Smooth muscle cell (in vitro differentiated cells): ENCODE results near the gene RGPD3. TPM values are rescaled to one million over a fixed set of nuclear protein-coding genes. Genes with fewer than 3 reads are reported as not detected.

Experiments
- DNase-seq: peaks from one replicate; lab custom pipeline; 2025; ENCODE audit not compliant: unreplicated experiment; lab: John Stamatoyannopoulos, UW
- H2AFZ ChIP-seq: fragments of 200-600 bp; sonication (generic); 2 replicates; pipeline ENCODE4 v1.6.0; 2016; ENCODE audit warnings: antibody characterized with exemption, low read depth, mild to moderate bottlenecking
- H3F3A ChIP-seq: fragments of 200-600 bp; sonication (generic); 2 replicates; pipeline ENCODE4 v1.6.0; 2017; ENCODE audit warnings: antibody characterized with exemption, low read depth
- H3K27ac ChIP-seq: fragments of 200-600 bp; sonication (generic); 2 replicates; pipeline ENCODE4 v1.5.1; 2016; ENCODE audit warnings: low read depth, mild to moderate bottlenecking
- H3K27me3 ChIP-seq: fragments of 200-600 bp; sonication (generic); 2 replicates; pipeline ENCODE4 v1.6.1; 2016; ENCODE audit warnings: low read depth, mild to moderate bottlenecking
- H3K36me3 ChIP-seq: fragments of 200-600 bp; sonication (generic); 2 replicates; pipeline ENCODE4 v1.5.1; 2016; ENCODE audit warnings: low read depth
- H3K4me1 ChIP-seq: fragments of 200-600 bp; sonication (generic); 2 replicates; pipeline ENCODE4 v1.5.1; 2016; ENCODE audit warnings: low read depth
- H3K4me2 ChIP-seq: fragments of 200-600 bp; sonication (generic); 2 replicates; pipeline ENCODE4 v1.6.0; 2016; ENCODE audit warnings: mild to moderate bottlenecking
- H3K4me3 ChIP-seq: fragments of 200-600 bp; sonication (generic); 2 replicates; pipeline ENCODE4 v1.5.1; 2016; ENCODE audit warnings: mild to moderate bottlenecking
- H3K79me2 ChIP-seq: fragments of 200-600 bp; sonication (generic); 2 replicates; pipeline ENCODE4 v1.6.0; 2016; ENCODE audit warnings: low read depth, mild to moderate bottlenecking
- H3K9ac ChIP-seq: fragments of 200-600 bp; sonication (generic); 2 replicates; pipeline ENCODE4 v1.6.0; 2016; ENCODE audit warnings: low read depth
- H3K9me3 ChIP-seq: fragments of 200-600 bp; sonication (generic); replicated peaks from 2 replicates; pipeline ENCODE4 v1.5.1; 2016; ENCODE audit warnings: low read depth
- H4K20me1 ChIP-seq: fragments of 200-600 bp; sonication (generic); 2 replicates; pipeline ENCODE4 v1.6.0; 2016; ENCODE audit warnings: low read depth
- WGBS: methylation state at CpG from one replicate; pipeline ENCODE4 v1.1.7; 2016; ENCODE audit warnings: low lambda C conversion rate; 5-methylcytosine and 5-hydroxymethylcytosine counted together
- polyA plus RNA-seq: library from polyadenylated mRNA; unstranded; fragments of >200 nt; fragmentation: Nextera tagmentation; extraction: Ambion mirVana; gene quantifications from 2 replicates; pipeline ENCODE4 v1.2.1, GENCODE V29; 2016
- total RNA-seq: library from RNA; depleted of rRNA; stranded (reverse); fragments of >200 nt; gene quantifications from 2 replicates; pipeline ENCODE4 v1.2.3, GENCODE V29; 2014
- TF ChIP-seq, protein P1 (sequence below): fragments of 200-600 bp; sonication (generic); IDR thresholded peaks from 2 replicates; pipeline ENCODE4 v1.5.1; 2017; ENCODE audit warnings: borderline replicate concordance, mild to moderate bottlenecking, antibody characterized with exemption; ENCODE audit not compliant: insufficient read depth, poor library complexity, severe bottlenecking

RGPD3 gene
- total and polyA plus RNA-seq, 2 experiments from 2014 or later = 0.04 TPM; not detected in 1

DNA sequence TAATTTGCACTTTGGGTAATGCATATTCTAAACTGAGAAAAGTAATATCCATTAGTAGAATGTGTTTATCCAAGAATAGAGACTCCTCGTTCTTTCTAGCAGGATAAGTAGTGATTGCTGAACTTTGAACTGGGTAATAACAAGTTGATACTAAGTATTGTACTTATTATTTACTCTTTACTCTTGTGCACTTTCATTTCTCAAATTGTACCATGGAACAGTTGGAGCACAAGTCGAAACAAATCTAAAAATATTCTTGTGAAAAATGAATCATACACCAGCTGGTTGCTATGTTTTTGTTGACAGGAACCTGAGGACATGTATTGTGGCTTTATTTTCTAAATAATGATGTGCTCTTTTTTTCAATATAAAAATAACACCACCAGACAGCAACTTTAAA, 111.9 kb downstream of the RGPD3 start:
- no peaks in the 10 kb centered on the region for H3K79me2 ChIP-seq
- no peak overlapping the region for H3K9ac ChIP-seq
- H3K4me1 ChIP-seq = peaks cover under 1% of the 10 kb centered on the region
- no peaks in the 10 kb centered on the region for H4K20me1 ChIP-seq
- WGBS = 74% methylated on average over 2 of the region's 2 CpGs
- H3K4me3 ChIP-seq = no peak overlapping the region
- no peak overlapping the region for H2AFZ ChIP-seq
- no peak overlapping the region for H3K27ac ChIP-seq
- no peaks in the 10 kb centered on the region for H3K36me3 ChIP-seq
- H3F3A ChIP-seq = no peaks in the 10 kb centered on the region
- no peak for DNase-seq
- H3K27me3 ChIP-seq = no peaks in the 10 kb centered on the region
- no peaks in the 10 kb centered on the region for H3K9me3 ChIP-seq
- TF ChIP-seq, protein P1, sequence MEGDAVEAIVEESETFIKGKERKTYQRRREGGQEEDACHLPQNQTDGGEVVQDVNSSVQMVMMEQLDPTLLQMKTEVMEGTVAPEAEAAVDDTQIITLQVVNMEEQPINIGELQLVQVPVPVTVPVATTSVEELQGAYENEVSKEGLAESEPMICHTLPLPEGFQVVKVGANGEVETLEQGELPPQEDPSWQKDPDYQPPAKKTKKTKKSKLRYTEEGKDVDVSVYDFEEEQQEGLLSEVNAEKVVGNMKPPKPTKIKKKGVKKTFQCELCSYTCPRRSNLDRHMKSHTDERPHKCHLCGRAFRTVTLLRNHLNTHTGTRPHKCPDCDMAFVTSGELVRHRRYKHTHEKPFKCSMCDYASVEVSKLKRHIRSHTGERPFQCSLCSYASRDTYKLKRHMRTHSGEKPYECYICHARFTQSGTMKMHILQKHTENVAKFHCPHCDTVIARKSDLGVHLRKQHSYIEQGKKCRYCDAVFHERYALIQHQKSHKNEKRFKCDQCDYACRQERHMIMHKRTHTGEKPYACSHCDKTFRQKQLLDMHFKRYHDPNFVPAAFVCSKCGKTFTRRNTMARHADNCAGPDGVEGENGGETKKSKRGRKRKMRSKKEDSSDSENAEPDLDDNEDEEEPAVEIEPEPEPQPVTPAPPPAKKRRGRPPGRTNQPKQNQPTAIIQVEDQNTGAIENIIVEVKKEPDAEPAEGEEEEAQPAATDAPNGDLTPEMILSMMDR = no peak
- no peak overlapping the region for H3K4me2 ChIP-seq

DNA sequence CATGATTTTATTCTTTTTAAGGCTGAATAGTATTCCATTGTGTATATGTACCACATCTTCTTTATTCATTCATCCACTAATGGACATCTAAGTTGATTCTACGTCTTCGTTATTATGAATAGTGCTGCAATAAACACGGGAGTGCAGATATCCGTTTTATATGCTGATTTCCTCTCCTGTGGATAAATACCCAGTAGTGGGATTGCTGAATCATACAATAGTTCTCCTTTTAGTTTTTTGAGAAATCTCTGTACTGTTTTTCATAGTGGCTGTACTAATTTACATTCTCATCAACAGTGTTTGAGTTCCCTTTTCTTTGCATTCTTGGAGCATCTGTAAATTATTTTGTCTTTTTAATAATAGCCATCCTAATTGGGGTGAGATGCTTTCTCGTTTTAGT, 114.5 kb downstream of the RGPD3 start:
- H3K4me2 ChIP-seq = no peak overlapping the region
- no peaks in the 10 kb centered on the region for H3F3A ChIP-seq
- H3K79me2 ChIP-seq = no peaks in the 10 kb centered on the region
- no peaks in the 10 kb centered on the region for H3K36me3 ChIP-seq
- peaks cover 6% of the 10 kb centered on the region for H3K4me1 ChIP-seq
- no peaks in the 10 kb centered on the region for H3K27me3 ChIP-seq
- H2AFZ ChIP-seq = no peak overlapping the region
- WGBS = 91% methylated on average over 5 of the region's 5 CpGs
- H3K27ac ChIP-seq = no peak overlapping the region
- H3K9me3 ChIP-seq = no peaks in the 10 kb centered on the region
- H4K20me1 ChIP-seq = no peaks in the 10 kb centered on the region
- TF ChIP-seq, protein P1 = no peak
- H3K9ac ChIP-seq = no peak overlapping the region
- DNase-seq = no peak
- no peak overlapping the region for H3K4me3 ChIP-seq

DNA sequence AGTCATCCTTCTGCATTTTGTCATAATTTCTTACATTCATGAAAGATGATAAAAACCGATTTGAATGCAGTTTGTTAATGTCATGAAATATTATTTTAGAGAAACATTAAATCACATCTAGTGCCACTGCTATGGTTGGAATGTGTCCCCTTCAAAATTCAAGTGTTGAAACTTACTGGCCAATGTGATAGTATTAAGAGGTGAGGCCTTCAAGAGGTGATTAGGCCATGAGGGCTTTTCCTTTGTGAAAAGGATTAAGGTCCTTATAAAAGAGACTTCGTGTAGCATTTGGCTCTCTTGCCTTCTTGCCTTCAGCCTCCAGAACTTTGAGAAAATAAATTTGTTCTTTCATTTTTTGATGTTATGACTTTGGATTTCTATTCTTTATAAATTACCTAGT, 117.2 kb downstream of the RGPD3 start:
- Histone ChIP-seq H3K27me3 (no peaks in the 10 kb centered on the region), H3K4me2 (no peak overlapping the region), H3K79me2 (no peaks in the 10 kb centered on the region), H3K36me3 (no peaks in the 10 kb centered on the region), H3K4me1 (peaks cover 6% of the 10 kb centered on the region), H2AFZ (no peak overlapping the region), H3K4me3 (no peak overlapping the region), H4K20me1 (no peaks in the 10 kb centered on the region), H3K9me3 (no peaks in the 10 kb centered on the region), H3K27ac (no peak overlapping the region), H3K9ac (no peak overlapping the region), H3F3A (no peaks in the 10 kb centered on the region)
- DNase-seq = no peak
- TF ChIP-seq, protein P1 = no peak
- WGBS = 86% methylated on average over 2 of the region's 2 CpGs

DNA sequence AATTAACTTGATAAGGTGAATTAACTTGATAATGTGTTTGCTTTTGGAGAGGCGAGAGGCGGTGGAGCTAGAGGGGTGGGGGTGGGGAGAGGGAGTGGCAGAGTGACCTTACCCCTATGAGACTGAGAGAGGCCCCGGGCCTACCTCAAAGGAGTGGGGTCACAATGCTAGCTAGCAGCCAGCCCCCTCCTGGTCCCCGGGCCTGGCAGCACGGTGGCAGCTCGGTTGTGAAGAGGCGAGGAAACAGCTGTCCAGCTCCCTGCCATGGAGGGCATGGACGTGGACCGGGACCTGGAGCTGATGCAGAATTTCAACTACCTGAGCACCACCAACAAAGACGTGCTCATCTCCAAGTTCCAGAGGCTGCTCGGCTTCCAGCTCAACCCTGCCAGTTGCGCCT, 123.9 kb downstream of the RGPD3 start:
- Histone ChIP-seq H3K79me2 (no peaks in the 10 kb centered on the region), H3K9me3 (no peaks in the 10 kb centered on the region), H3K9ac (no peak overlapping the region), H3K27me3 (no peaks in the 10 kb centered on the region), H4K20me1 (no peaks in the 10 kb centered on the region), H3K4me1 (no peaks in the 10 kb centered on the region), H3F3A (no peaks in the 10 kb centered on the region), H3K27ac (no peak overlapping the region), H3K4me2 (no peak overlapping the region), H3K4me3 (no peak overlapping the region), H3K36me3 (no peaks in the 10 kb centered on the region), H2AFZ (no peak overlapping the region)
- WGBS = 95% methylated on average over 12 of the region's 12 CpGs
- DNase-seq = no peak
- TF ChIP-seq, protein P1 = no peak
